Keratinocyte (primary cell): ENCODE results near the gene CFL1. TPM values are rescaled to one million over a fixed set of nuclear protein-coding genes. Genes with fewer than 3 reads are reported as not detected.

Experiments
- DNase-seq: peaks from one replicate; pipeline ENCODE4 v3.0.0-alpha.2; 2011; ENCODE audit warnings: low read depth, missing footprints, low spot score
- FAIRE-seq: peaks from 2 replicates; lab custom pipeline; 2011; peaks lifted over from hg19 to GRCh38; lab: Jason Lieb, UNC
- H2AFZ ChIP-seq: 2 replicates; pipeline ENCODE4 v1.6.0; 2012; ENCODE audit warnings: low read length, control low read depth, inconsistent platforms; ENCODE audit not compliant: control insufficient read depth
- H3K27ac ChIP-seq: 2 replicates; pipeline ENCODE4 v1.5.1; 2011; ENCODE audit warnings: low read length; ENCODE audit not compliant: control insufficient read depth, insufficient read depth
- H3K27me3 ChIP-seq: 3 replicates; pipeline ENCODE4 v1.6.0; 2011; ENCODE audit warnings: low read length; ENCODE audit not compliant: control insufficient read depth, insufficient read depth; ENCODE audit errors: extremely low read depth
- H3K36me3 ChIP-seq, 2 experiments: 2 replicates in 1 of 2; 3 replicates in 1 of 2; pipeline ENCODE4 v1.5.1; 2011; ENCODE audit warnings: low read length in 2 of 2, mild to moderate bottlenecking in 1 of 2; ENCODE audit not compliant: control insufficient read depth in 2 of 2, insufficient read depth in 2 of 2; ENCODE audit errors: extremely low read depth in 1 of 2
- H3K4me1 ChIP-seq: 3 replicates; pipeline ENCODE4 v1.5.1; 2011; ENCODE audit warnings: low read length; ENCODE audit not compliant: control insufficient read depth, insufficient read depth; ENCODE audit errors: extremely low read depth
- H3K4me2 ChIP-seq: 3 replicates; pipeline ENCODE4 v1.6.0; 2011; ENCODE audit warnings: low read depth, low read length; ENCODE audit not compliant: control insufficient read depth, insufficient read depth; ENCODE audit errors: extremely low read depth
- H3K4me3 ChIP-seq, 3 experiments: fragments of 200-600 bp in 1 of 3; sonication (generic) in 1 of 3; 2 replicates in 2 of 3; 3 replicates in 1 of 3; pipeline ENCODE4 v1.5.1; 2011 to 2016; ENCODE audit warnings: low read length in 3 of 3, mild to moderate bottlenecking in 3 of 3, control low read depth in 2 of 3, inconsistent platforms in 1 of 3, low read depth in 1 of 3, mixed read lengths in 1 of 3, mixed run types in 1 of 3, moderate library complexity in 1 of 3; ENCODE audit not compliant: control insufficient read depth in 2 of 3, insufficient read depth in 2 of 3; ENCODE audit errors: extremely low read depth in 1 of 3
- H3K79me2 ChIP-seq: 2 replicates; pipeline ENCODE4 v1.6.0; 2012; ENCODE audit warnings: low read length; ENCODE audit not compliant: control insufficient read depth, insufficient read depth
- H3K9ac ChIP-seq: 3 replicates; pipeline ENCODE4 v1.6.0; 2011; ENCODE audit warnings: low read length; ENCODE audit not compliant: control insufficient read depth, insufficient read depth; ENCODE audit errors: extremely low read depth
- H3K9me1 ChIP-seq: 3 replicates; pipeline ENCODE4 v1.6.0; 2011; ENCODE audit warnings: low read length; ENCODE audit not compliant: control insufficient read depth, insufficient read depth; ENCODE audit errors: extremely low read depth
- H3K9me3 ChIP-seq: 2 replicates; pipeline ENCODE4 v1.5.1; 2012; ENCODE audit warnings: low read depth, low read length; ENCODE audit not compliant: control insufficient read depth
- H4K20me1 ChIP-seq: 3 replicates; pipeline ENCODE4 v1.6.0; 2011; ENCODE audit warnings: low read length; ENCODE audit not compliant: control insufficient read depth, insufficient read depth; ENCODE audit errors: extremely low read depth
- CTCF ChIP-seq, 3 experiments: IDR thresholded peaks in 1 of 3; conservative IDR thresholded peaks in 1 of 3; optimal IDR thresholded peaks in 1 of 3; 2 replicates in 2 of 3; 3 replicates in 1 of 3; pipeline versions ENCODE3 to v1.5.1; 2011; ENCODE audit warnings: low read length in 3 of 3, mild to moderate bottlenecking in 3 of 3, moderate library complexity in 2 of 3, control low read depth in 1 of 3, inconsistent platforms in 1 of 3; ENCODE audit not compliant: insufficient read depth in 2 of 3; ENCODE audit errors: extremely low read depth in 1 of 3
- EZH2 ChIP-seq: IDR thresholded peaks from one replicate; pipeline ENCODE4 v1.6.1; 2012; ENCODE audit warnings: inconsistent platforms, mild to moderate bottlenecking, low read length, moderate library complexity
- dilution Hi-C: fragments of 300-500 bp; cut with MboI; formaldehyde crosslinking; loops from one replicate; pipeline ENCODE4 v1.7.0; 2020; ENCODE audit warnings: low sequenced_read_pairs; ENCODE audit not compliant: extremely low pct_ligation_motif_present
- polyA plus RNA-seq, 5 experiments: library from polyadenylated mRNA; depleted of rRNA in 3 of 5; stranded (reverse) in 3 of 5; stranded (forward) in 1 of 5; unstranded in 1 of 5; fragments of >200 nt; gene quantifications; 1 replicate in 1 of 5; 2 replicates in 3 of 5; 3 replicates in 1 of 5; pipeline versions ENCODE4 v1.2.1 to v1.2.3, GENCODE V29; 2011 to 2012; ENCODE audit warnings: missing spikeins in 2 of 5, low read depth in 1 of 5, low replicate concordance in 1 of 5

Gene CFL1
- polyA plus RNA-seq, 1 donor (not counting 4 experiments of a cell fraction or from before 2014, with no cell fraction given): 1,236 TPM

- no peak for FAIRE-seq
- no peak for DNase-seq
- H3K4me2 ChIP-seq: no peak overlapping the region
- no peaks in the 10 kb centered on the region for H3K4me1 ChIP-seq
- TF ChIP-seq EZH2: no peak
- no peak for TF ChIP-seq CTCF (optimal IDR thresholded peaks at IDR 0.05 in 1 of 3, IDR thresholded peaks at IDR 0.05 in 1 of 3, conservative IDR thresholded peaks at IDR 0.05 in 1 of 3; ENCODE audit: extremely low read depth in 1 of 3, insufficient read depth in 2 of 3, low read length in 3 of 3)
- H3K27ac ChIP-seq: no peak overlapping the region
- no peak overlapping the region for H3K9ac ChIP-seq
- no peaks in the 10 kb centered on the region for H4K20me1 ChIP-seq
- H3K79me2 ChIP-seq: no peaks in the 10 kb centered on the region
- H3K9me3 ChIP-seq: no peaks in the 10 kb centered on the region
- peaks cover 2 to 7% of the 10 kb centered on the region in 2 experiments for H3K36me3 ChIP-seq
- H3K27me3 ChIP-seq: no peaks in the 10 kb centered on the region
- no peaks in the 10 kb centered on the region for H3K9me1 ChIP-seq
- dilution Hi-C loops: no loop called here
- no peak overlapping the region for H3K4me3 ChIP-seq
- no peak overlapping the region for H2AFZ ChIP-seq
These were observed 14.0 kb upstream of the CFL1 start for GRCh38 chr11:65871811-65872548.

GRCh38 chr11:65870706-65871681, 13.0 kb upstream of the CFL1 start:
- H3K4me3 ChIP-seq: no peak overlapping the region
- H2AFZ ChIP-seq: no peak overlapping the region
- H3K27me3 ChIP-seq: no peaks in the 10 kb centered on the region
- no peaks in the 10 kb centered on the region for H4K20me1 ChIP-seq
- H3K79me2 ChIP-seq: no peaks in the 10 kb centered on the region
- H3K9me3 ChIP-seq: no peaks in the 10 kb centered on the region
- H3K4me2 ChIP-seq: no peak overlapping the region
- H3K9ac ChIP-seq: no peak overlapping the region
- no peaks in the 10 kb centered on the region for H3K4me1 ChIP-seq
- H3K36me3 ChIP-seq: peaks cover 2 to 12% of the 10 kb centered on the region in 2 experiments
- no peak overlapping the region for H3K27ac ChIP-seq
- dilution Hi-C loops: no loop called here
- DNase-seq (no peak), FAIRE-seq (no peak)
- TF ChIP-seq EZH2 (no peak), CTCF (optimal IDR thresholded peaks at IDR 0.05 in 1 of 3, IDR thresholded peaks at IDR 0.05 in 1 of 3, conservative IDR thresholded peaks at IDR 0.05 in 1 of 3; ENCODE audit: extremely low read depth in 1 of 3, insufficient read depth in 2 of 3, low read length in 3 of 3) (no peak)
- H3K9me1 ChIP-seq: no peaks in the 10 kb centered on the region
